HL-60 (cell line): ENCODE measurements around the gene ZNF441.

Source experiments
- DNase-seq, 2 experiments: peaks; one replicate each; pipeline ENCODE4 v3.0.0-alpha.2; 2010 to 2020; ENCODE audit warnings: low read depth in 1 of 2, low spot score in 1 of 2
- H3K27ac ChIP-seq: fragments of 250-450 bp; sonication (Bioruptor Pico); replicated peaks from 2 replicates; pipeline ENCODE4 v1.5.1; 2020; ENCODE audit warnings: mild to moderate bottlenecking, moderate library complexity
- H3K27me3 ChIP-seq: fragments of 250-450 bp; sonication (Bioruptor Pico); 2 replicates; pipeline ENCODE4 v1.5.1; 2021; ENCODE audit warnings: mild to moderate bottlenecking, moderate library complexity; ENCODE audit not compliant: insufficient read depth, poor library complexity, severe bottlenecking
- H3K4me3 ChIP-seq: replicated peaks from 2 replicates; pipeline ENCODE4 v1.5.1; 2011; ENCODE audit warnings: mild to moderate bottlenecking, control low read depth, low read length; ENCODE audit not compliant: insufficient read depth
- GABPA ChIP-seq: IDR thresholded peaks from 2 replicates; pipeline ENCODE4 v1.6.1; 2012; ENCODE audit warnings: low read depth
- POLR2AphosphoS5 ChIP-seq: IDR thresholded peaks from 2 replicates; pipeline ENCODE4 v1.6.1; 2012; ENCODE audit warnings: low read depth
- REST ChIP-seq: IDR thresholded peaks from 2 replicates; pipeline ENCODE4 v1.6.1; 2012; ENCODE audit warnings: low read depth; ENCODE audit not compliant: insufficient replicate concordance
- SPI1 ChIP-seq: IDR thresholded peaks from 2 replicates; pipeline ENCODE4 v1.6.1; 2012; ENCODE audit warnings: low read depth, mild to moderate bottlenecking, borderline replicate concordance
- TF ChIP-seq, protein P1 (sequence below): IDR thresholded peaks from one replicate; pipeline ENCODE4 v1.5.1; 2011; ENCODE audit warnings: low read length, control low read depth, inconsistent platforms; ENCODE audit not compliant: insufficient read depth

Gene ZNF441

GRCh38 chr19:11783767-11784166 is 17.0 kb downstream of the ZNF441 start:
- Histone ChIP-seq H3K27me3 (no peaks in the 10 kb centered on the region), H3K4me3 (no peak overlapping the region)
- TF ChIP-seq SPI1, result no peak
- no peak for TF ChIP-seq REST
- TF ChIP-seq, protein P1, sequence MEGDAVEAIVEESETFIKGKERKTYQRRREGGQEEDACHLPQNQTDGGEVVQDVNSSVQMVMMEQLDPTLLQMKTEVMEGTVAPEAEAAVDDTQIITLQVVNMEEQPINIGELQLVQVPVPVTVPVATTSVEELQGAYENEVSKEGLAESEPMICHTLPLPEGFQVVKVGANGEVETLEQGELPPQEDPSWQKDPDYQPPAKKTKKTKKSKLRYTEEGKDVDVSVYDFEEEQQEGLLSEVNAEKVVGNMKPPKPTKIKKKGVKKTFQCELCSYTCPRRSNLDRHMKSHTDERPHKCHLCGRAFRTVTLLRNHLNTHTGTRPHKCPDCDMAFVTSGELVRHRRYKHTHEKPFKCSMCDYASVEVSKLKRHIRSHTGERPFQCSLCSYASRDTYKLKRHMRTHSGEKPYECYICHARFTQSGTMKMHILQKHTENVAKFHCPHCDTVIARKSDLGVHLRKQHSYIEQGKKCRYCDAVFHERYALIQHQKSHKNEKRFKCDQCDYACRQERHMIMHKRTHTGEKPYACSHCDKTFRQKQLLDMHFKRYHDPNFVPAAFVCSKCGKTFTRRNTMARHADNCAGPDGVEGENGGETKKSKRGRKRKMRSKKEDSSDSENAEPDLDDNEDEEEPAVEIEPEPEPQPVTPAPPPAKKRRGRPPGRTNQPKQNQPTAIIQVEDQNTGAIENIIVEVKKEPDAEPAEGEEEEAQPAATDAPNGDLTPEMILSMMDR, result no peak
- no peak for TF ChIP-seq POLR2AphosphoS5
- TF ChIP-seq GABPA, result no peak

GRCh38 chr19:11784356-11784755 is 17.6 kb downstream of the ZNF441 start:
- H3K4me3 ChIP-seq, result no peak overlapping the region
- no peak for TF ChIP-seq REST
- TF ChIP-seq POLR2AphosphoS5, result no peak
- TF ChIP-seq, protein P1, result no peak
- no peak for TF ChIP-seq GABPA
- no peak for TF ChIP-seq SPI1
- DNase-seq, result no peak
- no peaks in the 10 kb centered on the region for H3K27me3 ChIP-seq
- no peak overlapping the region for H3K27ac ChIP-seq

More at GRCh38 chr19:11783767-11784166, 17.0 kb downstream of the ZNF441 start:
- no peak overlapping the region for H3K27ac ChIP-seq
- DNase-seq, result no peak

GRCh38 chr19:11787536-11787935 is 20.7 kb downstream of the ZNF441 start:
- Histone ChIP-seq H3K27ac (no peak overlapping the region), H3K27me3 (no peaks in the 10 kb centered on the region), H3K4me3 (no peak overlapping the region)
- no peak for DNase-seq
- TF ChIP-seq, protein P1, result no peak
- no peak for TF ChIP-seq SPI1
- TF ChIP-seq POLR2AphosphoS5, result no peak
- TF ChIP-seq REST, result no peak
- TF ChIP-seq GABPA, result no peak
